HG03108 (cell line): ENCODE data around the gene EREG.
"Not testable (repeated sequence)": the region's sequence is repeated elsewhere in the genome, so short reads cannot be mapped to it uniquely, and the experiment has no call there.

ENCODE experiments used
- ATAC-seq: cut with Tn5 transposase; IDR thresholded peaks from one replicate; pipeline ENCODE4 v1.9.1; 2021; ENCODE audit warnings: moderate library complexity; ENCODE audit not compliant: unreplicated experiment

EREG gene

GRCh38 chr4:74340421-74340820 is 24.5 kb upstream of the EREG start:
- ATAC-seq = not testable (repeated sequence)

DNA sequence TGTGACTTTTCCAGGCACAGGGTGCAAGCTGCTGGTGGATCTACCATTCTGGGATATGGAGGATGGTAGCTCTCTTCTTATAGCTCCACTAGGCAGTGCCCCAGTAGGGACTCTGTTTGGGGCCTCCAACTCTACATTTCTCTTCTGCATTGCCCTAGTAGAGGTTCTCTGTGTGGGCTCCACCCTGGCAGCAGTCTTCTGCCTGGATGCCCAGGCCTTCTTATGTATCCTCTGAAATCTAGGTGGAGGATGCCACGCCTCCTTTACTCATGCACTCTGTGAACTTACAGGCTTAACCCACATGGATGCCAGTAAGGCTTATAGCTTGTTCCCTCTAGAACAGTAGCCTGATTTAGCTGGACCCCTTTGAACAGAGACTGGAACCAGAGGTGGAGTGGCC is 20.9 kb upstream of the EREG start:
- no peak for ATAC-seq

DNA sequence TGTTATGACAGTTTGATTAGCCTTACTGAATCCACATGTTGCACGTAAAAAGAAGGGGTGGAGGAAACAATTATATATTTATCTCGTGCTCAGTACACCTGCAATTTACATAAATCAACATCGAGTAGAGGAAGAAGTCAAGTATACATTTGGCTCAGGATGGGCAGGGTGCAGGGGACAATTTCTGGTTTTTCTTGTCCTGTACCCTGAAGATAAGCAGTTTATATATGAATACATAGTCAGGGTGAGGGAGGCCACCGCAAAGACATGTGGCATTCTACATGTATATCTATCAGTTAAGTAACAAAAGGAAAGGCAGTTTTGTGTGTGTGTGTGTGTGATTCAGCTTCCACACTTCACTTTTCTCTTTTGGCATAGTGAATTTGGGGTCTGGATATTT is 11.1 kb upstream of the EREG start:
- ATAC-seq = no peak

DNA sequence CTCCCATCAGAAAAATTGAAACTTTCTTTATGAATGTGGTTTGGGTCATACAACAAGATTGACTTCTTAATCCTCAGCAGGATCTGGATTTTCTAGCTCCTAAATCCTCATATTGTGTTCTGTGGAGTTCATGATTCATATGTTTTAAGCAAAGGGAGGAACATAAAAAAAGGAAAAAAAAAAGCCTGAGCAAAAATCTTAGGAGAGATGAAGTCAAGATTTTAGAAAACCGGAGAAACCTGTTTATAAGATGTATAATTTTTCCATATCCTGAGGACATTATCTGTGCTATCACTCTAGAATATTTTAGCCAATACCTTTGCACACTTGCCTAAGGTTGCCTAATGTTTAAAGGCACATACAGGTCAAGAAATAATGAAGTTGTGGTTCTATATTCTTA is 7.0 kb upstream of the EREG start:
- ATAC-seq = no peak

DNA sequence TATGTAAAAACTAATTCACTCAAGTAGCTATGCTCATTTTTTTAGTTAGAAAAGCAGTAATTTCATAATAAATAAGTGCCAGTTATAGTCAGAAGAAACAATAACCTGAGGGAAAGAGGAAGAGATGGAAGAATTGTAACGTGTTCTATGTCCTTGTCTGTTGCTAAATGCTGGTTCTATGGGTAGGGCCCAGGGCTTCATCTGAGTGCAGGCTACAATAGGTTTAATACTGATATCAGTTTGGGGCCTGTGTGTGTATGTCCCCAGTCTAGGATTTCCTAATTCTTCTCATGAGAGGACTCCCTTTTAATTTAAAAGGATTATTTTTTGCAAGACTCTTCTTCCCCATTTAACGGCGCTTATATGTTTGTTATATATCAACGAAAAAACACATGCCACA is 3.3 kb upstream of the EREG start:
- ATAC-seq = no peak

DNA sequence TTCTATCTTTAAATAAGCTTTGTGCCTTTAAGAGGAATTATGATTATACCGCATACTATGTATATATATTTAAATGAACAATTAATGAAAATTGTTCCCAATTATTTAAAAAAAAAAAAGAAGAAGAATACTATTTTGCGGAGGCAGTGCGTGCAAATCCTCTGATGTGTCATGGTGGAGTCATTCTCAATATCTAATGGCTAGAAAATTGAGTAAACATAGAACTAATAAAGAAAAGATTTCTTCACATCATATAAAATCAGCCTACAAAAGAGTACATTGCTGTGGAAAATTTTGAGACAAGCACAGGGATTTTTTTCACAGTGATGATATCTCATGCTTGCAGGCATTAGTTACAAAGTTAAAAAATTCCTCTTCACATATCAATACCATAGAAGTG is 2.6 kb upstream of the EREG start:
- ATAC-seq = no peak

- no peak for ATAC-seq
Observed at GRCh38 chr4:74364256-74364651, 691 bp upstream of the EREG start.

DNA sequence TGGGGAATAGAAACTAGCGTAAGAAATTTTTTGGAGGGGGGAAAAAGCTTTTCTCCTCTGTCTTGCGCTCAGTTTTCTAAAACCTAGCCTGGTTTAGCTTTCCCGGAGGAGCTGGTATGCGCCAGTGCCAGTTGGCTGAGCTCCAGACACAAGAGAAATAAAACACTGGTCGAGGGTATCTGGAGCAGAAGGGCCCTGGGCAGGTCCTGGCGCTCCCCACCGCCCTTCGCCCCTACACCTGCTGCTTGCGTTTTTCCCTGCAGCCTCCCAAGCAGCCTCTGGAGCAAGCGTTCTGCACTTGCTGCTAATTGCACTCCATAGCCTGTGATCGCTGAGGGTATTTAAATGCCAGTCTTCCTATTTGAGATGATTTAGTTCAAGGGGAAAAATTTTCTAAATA is 816 bp downstream of the EREG start:
- no peak for ATAC-seq

DNA sequence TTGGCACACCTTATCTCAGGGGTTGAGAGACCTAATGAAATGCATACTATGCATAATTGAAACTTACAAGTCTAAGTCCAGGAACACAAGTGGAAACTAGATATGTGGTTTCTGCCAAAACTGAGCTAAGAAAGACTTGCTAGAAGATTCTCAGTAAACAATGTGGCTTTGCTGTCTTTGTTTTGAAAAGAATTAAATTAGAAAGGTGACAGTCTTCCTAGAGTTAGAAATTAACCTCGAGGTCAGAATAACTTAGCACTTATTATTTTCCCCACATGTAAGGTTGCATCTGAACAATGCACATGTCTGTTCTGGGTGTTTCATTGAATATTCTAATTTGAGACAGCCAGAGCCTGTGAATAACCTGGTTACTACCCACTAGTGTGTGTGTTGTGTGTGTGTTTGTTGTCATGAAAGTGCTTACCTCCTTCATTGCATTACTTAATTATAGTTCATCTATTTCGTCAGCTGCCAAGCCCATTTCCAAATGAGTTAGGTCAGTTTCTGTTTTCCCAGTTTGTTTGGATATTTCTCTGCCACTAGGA is 1.5 kb downstream of the EREG start:
- peak; percentile 59 for ATAC-seq

DNA sequence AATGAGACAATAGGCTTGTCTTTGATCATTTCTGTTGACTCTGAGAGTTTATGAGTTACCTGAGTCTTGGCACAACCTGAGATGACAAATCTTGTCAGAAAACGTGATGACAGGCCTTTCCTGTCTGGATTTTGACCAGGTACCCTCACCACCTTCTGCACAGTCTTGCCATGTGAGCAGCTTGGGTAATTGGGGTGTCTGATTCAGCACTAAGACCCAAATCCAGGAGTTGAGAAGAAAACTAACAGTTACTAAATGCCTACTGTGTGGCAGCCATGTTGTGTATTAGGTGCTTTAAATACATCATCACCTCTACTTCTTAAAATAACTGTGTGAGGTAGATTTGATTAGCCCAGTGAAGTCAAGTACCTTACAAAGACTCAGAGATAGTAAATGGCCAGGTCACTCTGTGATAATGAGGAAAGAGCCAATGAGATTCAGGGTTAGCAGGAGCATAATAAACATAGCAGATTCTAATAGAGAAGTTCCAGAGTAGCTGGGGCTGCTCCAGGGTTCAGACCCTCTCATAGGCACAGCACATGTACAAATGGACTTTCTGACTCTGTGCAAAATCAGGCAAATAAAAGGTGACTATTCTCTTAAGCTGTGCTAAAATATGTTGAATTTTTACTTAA is 2.8 kb downstream of the EREG start:
- ATAC-seq = no peak

DNA sequence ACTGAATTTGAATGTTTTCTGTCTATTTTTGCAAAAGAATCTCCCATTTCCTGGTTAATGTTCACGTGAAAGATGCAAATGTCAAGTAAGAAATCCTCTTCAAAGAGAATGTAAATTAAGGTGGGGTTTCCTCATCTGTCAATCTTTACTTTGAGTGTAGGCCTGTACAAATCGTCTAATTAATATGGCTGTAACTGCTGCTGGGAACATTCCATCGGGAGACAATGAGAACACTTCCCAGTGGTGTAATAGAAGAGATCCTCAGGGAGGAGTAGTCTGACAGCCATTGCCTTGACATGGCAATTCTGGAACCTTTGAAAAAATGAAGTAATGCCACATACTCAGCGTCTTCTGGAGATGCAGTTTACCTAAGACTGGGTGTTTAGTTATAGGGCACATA is 3.7 kb downstream of the EREG start:
- no peak for ATAC-seq

DNA sequence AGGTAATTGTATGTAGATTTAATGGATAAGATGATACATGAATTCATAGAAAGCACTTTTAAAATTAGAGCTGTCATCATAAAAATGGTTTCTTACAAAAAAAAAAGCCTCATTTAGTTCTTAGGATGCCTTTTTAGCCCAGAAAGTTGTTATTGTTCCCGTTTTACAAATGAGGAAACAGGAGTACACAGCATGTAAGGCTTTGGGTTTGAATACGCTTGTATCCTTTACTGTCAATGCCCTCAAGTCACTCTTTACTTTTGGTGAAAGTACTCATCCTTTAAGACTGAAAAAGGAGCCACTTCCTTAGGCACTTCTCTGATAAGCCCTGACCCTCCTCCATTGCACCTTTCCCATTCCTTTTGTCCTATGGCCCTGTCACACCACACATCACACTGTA is 4.9 kb downstream of the EREG start:
- no peak for ATAC-seq

DNA sequence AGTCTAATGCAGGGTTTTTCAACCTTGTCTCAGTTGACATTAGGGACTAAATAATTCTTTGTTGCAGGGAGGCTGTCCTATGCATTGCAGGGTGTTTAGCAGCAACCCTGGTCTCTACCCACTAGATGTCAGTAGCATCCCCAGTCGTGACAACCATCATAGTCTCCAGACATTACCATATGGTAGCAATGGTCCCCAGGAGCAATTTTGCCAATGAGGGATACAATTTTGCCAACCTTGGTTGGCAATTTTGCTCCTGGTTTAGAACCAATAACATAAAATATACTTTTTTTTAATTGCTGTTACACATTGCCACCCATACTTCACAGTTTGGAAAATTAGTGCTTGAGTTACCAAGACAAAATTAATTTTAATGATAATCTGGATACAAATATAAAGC is 6.0 kb downstream of the EREG start:
- peak; percentile 60 for ATAC-seq

DNA sequence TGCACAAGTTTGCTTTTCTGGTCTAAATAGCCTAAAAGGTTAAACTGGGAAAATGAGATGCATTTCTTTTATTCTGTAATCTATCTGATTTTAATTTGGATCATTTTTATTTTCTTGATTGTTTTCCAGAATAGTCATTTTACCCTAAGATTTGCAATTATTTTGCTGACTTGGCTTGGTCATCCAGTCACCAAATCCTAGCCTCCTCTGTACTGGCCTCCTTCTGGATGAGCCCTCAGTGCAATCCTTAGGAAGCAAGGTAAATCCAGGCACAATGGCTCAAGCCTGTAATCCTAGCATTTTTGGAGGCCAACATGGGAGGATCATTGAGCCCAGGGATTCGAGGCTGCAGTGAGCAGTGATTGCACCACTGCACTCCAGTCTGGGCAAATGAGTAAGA is 9.2 kb downstream of the EREG start:
- ATAC-seq = no peak

- no peak for ATAC-seq
Observed at GRCh38 chr4:74374561-74375327, 9.8 kb downstream of the EREG start.

DNA sequence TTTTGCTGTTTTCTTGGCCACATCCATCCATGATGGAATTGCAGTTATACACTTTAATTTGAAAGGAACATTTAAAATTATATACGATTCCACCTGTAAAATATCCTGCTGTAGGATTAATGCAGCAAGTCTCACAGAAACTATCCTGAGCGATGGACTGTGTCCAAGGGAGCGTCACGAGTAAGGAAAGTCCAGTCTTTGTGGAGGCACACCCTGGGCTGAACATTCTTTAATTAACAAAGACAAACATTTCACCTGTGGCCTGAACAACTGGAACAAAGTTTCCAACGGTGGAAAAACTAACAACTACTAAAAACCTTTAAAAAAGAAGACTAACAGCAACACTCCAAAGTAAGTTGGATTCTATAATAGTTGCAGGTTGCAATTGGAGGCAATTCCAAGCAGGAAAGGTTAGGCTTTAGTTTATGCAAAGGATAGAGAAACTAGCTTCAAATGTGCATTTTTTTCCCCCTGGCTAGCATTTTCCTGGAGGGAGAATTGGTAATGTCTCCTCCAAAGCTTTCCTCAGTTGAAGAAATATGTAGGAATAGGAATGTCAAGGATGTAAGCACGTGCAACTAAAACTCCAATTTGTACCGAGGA is 11.0 kb downstream of the EREG start:
- no peak for ATAC-seq

GRCh38 chr4:74376888-74377483 is 12.0 kb downstream of the EREG start:
- ATAC-seq = peak; percentile 50

DNA sequence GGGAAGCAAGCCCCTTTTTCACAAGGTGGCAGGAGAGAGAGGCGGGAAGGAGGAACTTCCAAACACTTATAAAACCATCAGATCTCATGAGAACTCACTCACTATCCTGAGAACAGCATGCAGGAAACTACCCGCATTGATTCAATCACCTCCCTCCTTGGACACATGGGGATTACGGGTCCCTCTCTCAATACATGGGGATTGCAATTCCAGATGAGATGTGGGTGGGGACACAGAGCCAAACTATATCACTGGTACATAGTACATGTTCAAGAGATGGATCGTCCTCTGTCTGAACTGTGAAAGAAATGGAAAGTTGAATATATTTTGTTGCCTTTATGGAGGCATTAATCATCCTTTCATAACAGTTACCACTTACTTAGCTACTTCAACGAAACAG is 12.8 kb downstream of the EREG start:
- no peak for ATAC-seq

- ATAC-seq = no peak
Observed at GRCh38 chr4:74378573-74378972, 13.6 kb downstream of the EREG start.

- no peak for ATAC-seq
Observed at GRCh38 chr4:74379912-74380311, 15.0 kb downstream of the EREG start.

DNA sequence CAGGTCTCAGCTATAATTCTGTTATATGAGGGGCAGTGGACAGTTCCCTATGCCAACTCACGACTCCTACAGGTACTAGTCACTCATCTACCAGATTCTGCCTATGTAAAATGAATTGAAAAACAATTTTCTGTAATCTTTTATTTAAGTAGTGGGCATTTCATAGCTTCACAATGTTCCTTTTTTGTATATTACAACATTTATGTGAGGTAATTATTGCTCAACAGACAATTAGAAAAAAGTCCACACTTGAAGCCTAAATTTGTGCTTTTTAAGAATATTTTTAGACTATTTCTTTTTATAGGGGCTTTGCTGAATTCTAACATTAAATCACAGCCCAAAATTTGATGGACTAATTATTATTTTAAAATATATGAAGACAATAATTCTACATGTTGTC is 20.4 kb downstream of the EREG start:
- no peak for ATAC-seq

- no peak for ATAC-seq
Observed at GRCh38 chr4:74386159-74386558, 21.2 kb downstream of the EREG start.
